Purkinje cell (primary cell): ENCODE results near the gene NEU2. TPM values are rescaled to one million over a fixed set of nuclear protein-coding genes. Genes with fewer than 3 reads are reported as not detected.

ENCODE experiments used
- polyA plus RNA-seq: library from polyadenylated mRNA; unstranded; fragments of >200 nt; fragmentation: Nextera tagmentation; gene quantifications from 2 replicates; pipeline ENCODE4 v1.2.1, GENCODE V29; 2014

NEU2 gene
- polyA plus RNA-seq, result not detected in 2 replicates

GRCh38 chr2:233032551-233033320 lies at the start of gene NEU2:
Gene NEU2, plus strand, starts transcription at chr2:233032672. Its CDS starts 0 bp downstream, at chr2:233032672.

DNA sequence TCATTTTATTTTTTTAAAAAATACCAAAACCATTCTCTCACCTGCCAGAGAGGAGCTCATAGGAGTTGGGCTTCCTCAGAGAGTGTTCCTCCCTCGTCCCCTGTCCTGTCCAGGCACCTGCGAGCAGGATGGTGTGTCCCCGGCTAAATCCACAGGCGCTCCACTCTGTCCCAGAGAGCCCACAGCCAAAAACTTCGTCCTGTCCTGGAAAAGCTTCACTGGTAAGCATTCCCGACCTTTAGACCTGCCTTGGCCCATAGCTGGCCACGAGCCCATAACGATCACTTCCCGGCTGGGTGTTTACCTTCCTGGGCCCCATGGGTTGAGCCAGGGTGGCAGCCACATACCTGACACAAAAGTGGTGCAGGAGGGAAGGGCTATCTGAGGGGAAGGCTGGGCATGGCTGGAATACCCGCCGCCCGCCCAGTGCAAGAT lies 19.4 kb upstream of the NEU2 start, which contains the start of gene NGEF:
NGEF (minus strand) TSS at position 230 of the 435 bp plus-strand sequence. CDS start 38,366 bp downstream, outside the sequence.

GRCh38 chr2:233059797-233060500 lies 27.5 kb downstream of the NEU2 start, which contains the start of gene INPP5D:
Gene INPP5D, plus strand, starts transcription at chr2:233060342. Its CDS starts 137 bp downstream, at chr2:233060479.

Other genes starting within 250 kb of the NEU2 start
- 3.8 and 6.2 TPM in 2 replicates for gene SNORC, start 162.4 kb upstream of the NEU2 start, polyA plus RNA-seq
- gene NGEF, start 19.4 kb upstream of the NEU2 start, polyA plus RNA-seq, result 0.46 and 5.7 TPM in 2 replicates
- gene INPP5D, start 27.7 kb downstream of the NEU2 start, polyA plus RNA-seq, result 0.34 and 2.4 TPM in 2 replicates
- gene ATG16L1, start 219.0 kb downstream of the NEU2 start, polyA plus RNA-seq, result 5.8 and 6.3 TPM in 2 replicates